HepG2 (cell line): ENCODE data around the gene R3HCC1L. TPM values are rescaled to one million over a fixed set of nuclear protein-coding genes. Genes with fewer than 3 reads are reported as not detected.
"Not testable (repeated sequence)": the region's sequence is repeated elsewhere in the genome, so short reads cannot be mapped to it uniquely, and the experiment has no call there.

Source experiments
- ATAC-seq: fragments of 200-7000 bp; cut with Tn5 transposase; 3 replicates; pipeline ENCODE4 v1.9.1; 2020; ENCODE audit warnings: mild to moderate bottlenecking, moderate library complexity
- BruUV-seq: library from RNA; stranded (reverse); fragments of 400-500 nt; replicated peaks from 2 replicates; lab custom pipeline; 2021; lab: Mats Ljungman, UMichigan
- CTCF ChIA-PET: fragments of 300-600 bp; formaldehyde crosslinking; extraction: SDS; loops from one replicate; lab custom pipeline; 2021; ENCODE audit warnings: low total read pairs, inconsistent platforms, low intra/inter-chr PET ratio; lab: Yijun Ruan, JAX
- POLR2A ChIA-PET: fragments of 350-600 bp; sonication (Branson Sonifier 250); formaldehyde crosslinking; loops from one replicate; lab custom pipeline; 2020; ENCODE audit warnings: antibody characterized with exemption, inconsistent platforms; lab: Yijun Ruan, JAX
- DNase-seq: peaks from one replicate; pipeline ENCODE4 v3.0.0-alpha.2; 2015; ENCODE audit warnings: low spot score
- FAIRE-seq: peaks from 3 replicates; lab custom pipeline; 2011; peaks lifted over from hg19 to GRCh38; lab: Jason Lieb, UNC
- H2AFZ ChIP-seq: one replicate; pipeline ENCODE4 v1.6.1; 2011; ENCODE audit warnings: low read length, inconsistent platforms
- H3K27ac ChIP-seq: fragments of 300-600 bp; 3 replicates; pipeline ENCODE4 v1.8.0; 2011; ENCODE audit warnings: mixed run types, mild to moderate bottlenecking, mixed read lengths, low read length, inconsistent platforms; ENCODE audit not compliant: insufficient read depth; ENCODE audit errors: extremely low read length
- H3K27me3 ChIP-seq, 2 experiments: fragments of 200-600 bp in 1 of 2; 2 replicates in 1 of 2; 3 replicates in 1 of 2; pipeline versions ENCODE4 v1.6.0 to v1.8.0; 2011; ENCODE audit warnings: low read length in 2 of 2, mild to moderate bottlenecking in 2 of 2, moderate library complexity in 2 of 2, inconsistent platforms in 1 of 2; ENCODE audit not compliant: insufficient read depth in 2 of 2, control insufficient read depth in 1 of 2
- H3K36me3 ChIP-seq, 2 experiments: fragments of 200-600 bp in 1 of 2; replicated peaks in 1 of 2; 2 replicates in 1 of 2; 3 replicates in 1 of 2; pipeline versions ENCODE4 v1.5.1 to v1.8.0; 2011; ENCODE audit warnings: low read length in 2 of 2, inconsistent platforms in 1 of 2; ENCODE audit not compliant: insufficient read depth in 2 of 2, control insufficient read depth in 1 of 2
- H3K4me1 ChIP-seq: 2 replicates; pipeline ENCODE4 v1.5.1; 2012; ENCODE audit warnings: low read length, inconsistent platforms; ENCODE audit not compliant: insufficient read depth
- H3K4me2 ChIP-seq: 2 replicates; pipeline ENCODE4 v1.6.0; 2011; ENCODE audit warnings: low read depth, low read length, inconsistent platforms
- H3K4me3 ChIP-seq, 3 experiments: fragments of 200-600 bp in 1 of 3; sonication (generic), shearing (Covaris generic) in 1 of 3; replicated peaks in 1 of 3; 2 replicates each; pipeline ENCODE4 v1.5.1; 2011 to 2016; ENCODE audit warnings: low read length in 3 of 3, inconsistent platforms in 2 of 3, low read depth in 2 of 3, mild to moderate bottlenecking in 2 of 3, control low read depth in 1 of 3, mixed read lengths in 1 of 3; ENCODE audit not compliant: insufficient read depth in 1 of 3
- H3K79me2 ChIP-seq: one replicate; pipeline ENCODE4 v1.6.1; 2011; ENCODE audit warnings: low read length, inconsistent platforms; ENCODE audit not compliant: insufficient read depth
- H3K9ac ChIP-seq: 2 replicates; pipeline ENCODE4 v1.6.0; 2011; ENCODE audit warnings: mild to moderate bottlenecking, low read depth, low read length, inconsistent platforms; ENCODE audit not compliant: insufficient read depth
- H3K9me3 ChIP-seq: 2 replicates; pipeline ENCODE4 v1.5.1; 2012; ENCODE audit warnings: mild to moderate bottlenecking, low read length
- H4K20me1 ChIP-seq: 2 replicates; pipeline ENCODE4 v1.6.0; 2011; ENCODE audit warnings: inconsistent platforms, mild to moderate bottlenecking, low read length, moderate library complexity; ENCODE audit not compliant: insufficient read depth
- AKAP8 ChIP-seq: sonication (generic); formaldehyde crosslinking; IDR thresholded peaks from 2 replicates; pipeline ENCODE4 v1.5.1; 2020; ENCODE audit warnings: mild to moderate bottlenecking, missing genetic modification reagents
- FOXA3 ChIP-seq: IDR thresholded peaks from 2 replicates; pipeline ENCODE4 v1.6.1; 2016; ENCODE audit warnings: missing genetic modification reagents, missing compliant biosample characterization
- MIXL1 ChIP-seq: IDR thresholded peaks from 2 replicates; pipeline ENCODE4 v1.6.1; 2016
- MLXIP ChIP-seq: sonication (generic); formaldehyde crosslinking; IDR thresholded peaks from 2 replicates; pipeline ENCODE4 v1.9.0; 2021; ENCODE audit warnings: missing genetic modification reagents, borderline replicate concordance
- PCBP1 ChIP-seq: fragments of 200-400 bp; formaldehyde crosslinking; IDR thresholded peaks from 2 replicates; pipeline ENCODE4 v1.6.1; 2017; ENCODE audit warnings: mild to moderate bottlenecking, low read depth, low read length, borderline replicate concordance
- SP1 ChIP-seq, 2 experiments: fragments of 450-650 bp in 1 of 2; sonication (generic) in 1 of 2; formaldehyde crosslinking in 1 of 2; IDR thresholded peaks; 2 replicates each; pipeline versions ENCODE4 v1.4.0 to v1.6.1; 2016 to 2020; ENCODE audit warnings: missing genetic modification reagents in 1 of 2
- ZNF484 ChIP-seq: sonication (generic); formaldehyde crosslinking; IDR thresholded peaks from 2 replicates; pipeline ENCODE4 v1.5.1; 2020; ENCODE audit warnings: mild to moderate bottlenecking, low read depth, missing genetic modification reagents, borderline replicate concordance
- ZNF703 ChIP-seq: sonication (generic); formaldehyde crosslinking; IDR thresholded peaks from 2 replicates; pipeline ENCODE4 v1.5.1; 2020; ENCODE audit warnings: missing genetic modification reagents, mild to moderate bottlenecking, moderate library complexity, borderline replicate concordance
- WGBS: methylation state at CpG from one replicate; pipeline ENCODE4 v1.1.6; 2017; ENCODE audit warnings: low lambda C conversion rate; 5-methylcytosine and 5-hydroxymethylcytosine counted together
- in situ Hi-C: cut with HindIII; loops from 2 replicates; pipeline ENCODE4 v1.10.0; 2017; ENCODE audit warnings: low pct_unique_long_range_greater_than_20kb; ENCODE audit not compliant: extremely low pct_ligation_motif_present
- intact Hi-C: fragments of 100-400 bp; cut with micrococcal nuclease; formaldehyde crosslinking; loops from one replicate; pipeline ENCODE4 v1.10.0; 2022; ENCODE audit not compliant: unreplicated experiment
- polyA plus RNA-seq, 8 experiments: library from polyadenylated mRNA; depleted of rRNA in 3 of 8; stranded (reverse) in 7 of 8; unstranded in 1 of 8; fragments of >200 nt; fragmentation: Illumina TruSeq in 4 of 8; extraction: Trizol in 4 of 8; gene quantifications; 2 replicates each; pipeline versions ENCODE4 v1.2.1 to v1.2.3, GENCODE V29; 2011 to 2016; ENCODE audit warnings: low read depth in 4 of 8, missing spikeins in 1 of 8, mixed read lengths in 1 of 8; ENCODE audit not compliant: insufficient read depth in 1 of 8
- total RNA-seq, 5 experiments: library from RNA; depleted of rRNA; stranded (reverse); fragments of >200 nt; fragmentation: Illumina TruSeq; extraction: Trizol; gene quantifications; 2 replicates each; pipeline ENCODE4 v1.2.3, GENCODE V29; 2016; ENCODE audit warnings: low read depth in 1 of 5

The R3HCC1L gene
- total and polyA plus RNA-seq, 2 of the 13 experiments (the other 11 are each of a cell fraction or from before 2014, with no cell fraction given): 6.5 to 12.2 TPM

- TF ChIP-seq MLXIP (no peak), ZNF703 (CRISPR knock-in tag) (no peak)
Measured at GRCh38 chr10:98224996-98225395, 90.5 kb downstream of the R3HCC1L start (continued).

GRCh38 chr10:98226508-98227144, 92.2 kb downstream of the R3HCC1L start:
- TF ChIP-seq MIXL1 (no peak), FOXA3 (CRISPR knock-in tag) (no peak), PCBP1 (no peak), ZNF484 (no peak), SP1 (IDR thresholded peaks at IDR 0.05) (no peak), SP1 (CRISPR knock-in tag; IDR thresholded peaks at IDR 0.05) (no peak), AKAP8 (CRISPR knock-in tag) (no peak)
- ATAC-seq (no peak), FAIRE-seq (no peak), DNase-seq (no peak)
- no peak overlapping the region for H3K4me3 ChIP-seq
- POLR2A ChIA-PET: no interaction called here
- no peak overlapping the region for H3K9ac ChIP-seq
- H3K27me3 ChIP-seq: no peaks in the 10 kb centered on the region
- H3K27ac ChIP-seq: no peak overlapping the region
- intact Hi-C loops (no loop called here), in situ Hi-C loops (no loop called here)
- CTCF ChIA-PET: no interaction called here
- 64% methylated on average over 1 of the region's 1 CpG for WGBS
- H3K79me2 ChIP-seq: no peaks in the 10 kb centered on the region
- H3K4me1 ChIP-seq: no peaks in the 10 kb centered on the region
- H4K20me1 ChIP-seq: peaks cover 6% of the 10 kb centered on the region; the same call in 1 of the 2 replicates
- H2AFZ ChIP-seq: no peak overlapping the region
- no peak overlapping the region for H3K4me2 ChIP-seq
- no peaks in the 10 kb centered on the region for H3K9me3 ChIP-seq
- no TSS peak for BruUV-seq
- no peaks in the 10 kb centered on the region for H3K36me3 ChIP-seq

GRCh38 chr10:98227713-98228112, 93.3 kb downstream of the R3HCC1L start:
- H3K4me1 ChIP-seq, BruUV-seq, H3K27ac ChIP-seq, H3K36me3 ChIP-seq, intact Hi-C loops, in situ Hi-C loops, H3K4me3 ChIP-seq, ATAC-seq, DNase-seq, H3K9ac ChIP-seq, H3K4me2 ChIP-seq, POLR2A ChIA-PET, H2AFZ ChIP-seq, H4K20me1 ChIP-seq, H3K79me2 ChIP-seq, H3K27me3 ChIP-seq, H3K9me3 ChIP-seq, CTCF ChIA-PET, FAIRE-seq: not testable (repeated sequence)
- 96% methylated on average over 3 of the region's 3 CpGs for WGBS

GRCh38 chr10:98228266-98228665, 93.8 kb downstream of the R3HCC1L start:
- H3K9ac ChIP-seq, H3K4me3 ChIP-seq, in situ Hi-C loops, H3K36me3 ChIP-seq, H3K4me1 ChIP-seq, H3K27me3 ChIP-seq, CTCF ChIA-PET, ATAC-seq, FAIRE-seq, H3K4me2 ChIP-seq, H3K9me3 ChIP-seq, POLR2A ChIA-PET, H2AFZ ChIP-seq, DNase-seq, BruUV-seq, intact Hi-C loops, H3K27ac ChIP-seq, H4K20me1 ChIP-seq, H3K79me2 ChIP-seq: not testable (repeated sequence)
- 93% methylated on average over 1 of the region's 1 CpG for WGBS
